Astrocyte (in vitro differentiated cells and primary cell): ENCODE data around the gene MED15.

Experiments
- EZH2 ChIP-seq: IDR thresholded peaks from 2 replicates; pipeline ENCODE4 v1.6.1; 2012; ENCODE audit warnings: mild to moderate bottlenecking, low read length, inconsistent platforms; ENCODE audit not compliant: insufficient read depth
- TF ChIP-seq, protein P1 (sequence below): IDR thresholded peaks from 2 replicates; pipeline ENCODE4 v1.5.1; 2011; ENCODE audit warnings: low read depth, mild to moderate bottlenecking, inconsistent platforms, low read length, moderate library complexity; ENCODE audit not compliant: insufficient read depth

DNA sequence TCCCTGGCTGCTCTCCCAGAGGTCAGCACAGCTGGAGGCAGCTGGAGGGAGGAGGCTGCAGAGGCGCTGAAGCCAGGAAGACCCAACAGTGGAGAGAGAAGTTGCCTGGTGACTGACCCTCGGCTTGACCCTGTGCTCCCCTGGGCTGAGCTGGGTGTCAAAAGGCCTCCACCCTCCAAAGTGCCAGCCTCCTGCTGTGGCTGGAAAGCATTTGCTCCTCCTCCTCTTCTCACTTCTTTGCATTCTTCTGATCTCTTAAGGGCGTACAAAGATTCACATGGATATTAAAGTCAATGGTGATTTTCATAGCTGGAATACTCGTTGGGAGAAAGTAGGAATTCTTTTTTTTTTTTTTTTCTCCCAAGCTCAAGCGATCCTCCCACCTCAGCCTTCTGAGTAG lies 91.7 kb downstream of the MED15 start:
- TF ChIP-seq, protein P1, sequence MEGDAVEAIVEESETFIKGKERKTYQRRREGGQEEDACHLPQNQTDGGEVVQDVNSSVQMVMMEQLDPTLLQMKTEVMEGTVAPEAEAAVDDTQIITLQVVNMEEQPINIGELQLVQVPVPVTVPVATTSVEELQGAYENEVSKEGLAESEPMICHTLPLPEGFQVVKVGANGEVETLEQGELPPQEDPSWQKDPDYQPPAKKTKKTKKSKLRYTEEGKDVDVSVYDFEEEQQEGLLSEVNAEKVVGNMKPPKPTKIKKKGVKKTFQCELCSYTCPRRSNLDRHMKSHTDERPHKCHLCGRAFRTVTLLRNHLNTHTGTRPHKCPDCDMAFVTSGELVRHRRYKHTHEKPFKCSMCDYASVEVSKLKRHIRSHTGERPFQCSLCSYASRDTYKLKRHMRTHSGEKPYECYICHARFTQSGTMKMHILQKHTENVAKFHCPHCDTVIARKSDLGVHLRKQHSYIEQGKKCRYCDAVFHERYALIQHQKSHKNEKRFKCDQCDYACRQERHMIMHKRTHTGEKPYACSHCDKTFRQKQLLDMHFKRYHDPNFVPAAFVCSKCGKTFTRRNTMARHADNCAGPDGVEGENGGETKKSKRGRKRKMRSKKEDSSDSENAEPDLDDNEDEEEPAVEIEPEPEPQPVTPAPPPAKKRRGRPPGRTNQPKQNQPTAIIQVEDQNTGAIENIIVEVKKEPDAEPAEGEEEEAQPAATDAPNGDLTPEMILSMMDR = no peak
- TF ChIP-seq EZH2 = no peak
